GM23338 (cell line): ENCODE data around the gene C20orf173.
"Not testable (repeated sequence)": the region's sequence is repeated elsewhere in the genome, so short reads cannot be mapped to it uniquely, and the experiment has no call there.

ENCODE experiments used
- REST ChIP-seq: IDR thresholded peaks from one replicate; pipeline ENCODE4 v1.6.1; 2018; ENCODE audit warnings: antibody characterized with exemption; ENCODE audit not compliant: unreplicated experiment
- TF ChIP-seq, protein P1 (sequence below), 2 experiments: fragments of 200-600 bp in 1 of 2; sonication (generic) in 1 of 2; conservative IDR thresholded peaks; 2 replicates each; pipeline versions ENCODE4 v1.5.1 to v1.6.1; 2016 to 2017; ENCODE audit warnings: antibody characterized with exemption in 2 of 2, low read depth in 2 of 2, mild to moderate bottlenecking in 2 of 2, moderate library complexity in 1 of 2

DNA sequence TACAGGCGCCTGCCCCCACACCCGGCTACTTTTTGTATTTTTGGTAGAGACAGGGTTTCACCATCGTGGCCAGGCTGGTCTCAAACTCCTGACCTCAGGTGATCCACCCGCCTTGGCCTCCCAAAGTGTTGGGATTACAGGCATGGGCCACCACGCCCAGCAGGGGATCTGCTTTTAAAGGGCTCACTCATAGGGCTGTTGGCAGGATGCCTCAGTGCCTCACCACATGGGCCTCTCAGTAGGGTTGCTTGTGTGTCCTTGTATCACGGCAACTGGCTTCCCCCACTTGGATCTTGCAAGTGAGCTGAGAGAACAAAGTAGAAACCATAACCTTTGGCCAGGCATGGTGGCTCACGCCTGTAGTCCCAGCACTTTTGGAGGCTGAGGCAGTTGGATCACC, 15.5 kb upstream of the C20orf173 start:
- TF ChIP-seq, protein P1, sequence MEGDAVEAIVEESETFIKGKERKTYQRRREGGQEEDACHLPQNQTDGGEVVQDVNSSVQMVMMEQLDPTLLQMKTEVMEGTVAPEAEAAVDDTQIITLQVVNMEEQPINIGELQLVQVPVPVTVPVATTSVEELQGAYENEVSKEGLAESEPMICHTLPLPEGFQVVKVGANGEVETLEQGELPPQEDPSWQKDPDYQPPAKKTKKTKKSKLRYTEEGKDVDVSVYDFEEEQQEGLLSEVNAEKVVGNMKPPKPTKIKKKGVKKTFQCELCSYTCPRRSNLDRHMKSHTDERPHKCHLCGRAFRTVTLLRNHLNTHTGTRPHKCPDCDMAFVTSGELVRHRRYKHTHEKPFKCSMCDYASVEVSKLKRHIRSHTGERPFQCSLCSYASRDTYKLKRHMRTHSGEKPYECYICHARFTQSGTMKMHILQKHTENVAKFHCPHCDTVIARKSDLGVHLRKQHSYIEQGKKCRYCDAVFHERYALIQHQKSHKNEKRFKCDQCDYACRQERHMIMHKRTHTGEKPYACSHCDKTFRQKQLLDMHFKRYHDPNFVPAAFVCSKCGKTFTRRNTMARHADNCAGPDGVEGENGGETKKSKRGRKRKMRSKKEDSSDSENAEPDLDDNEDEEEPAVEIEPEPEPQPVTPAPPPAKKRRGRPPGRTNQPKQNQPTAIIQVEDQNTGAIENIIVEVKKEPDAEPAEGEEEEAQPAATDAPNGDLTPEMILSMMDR (conservative IDR thresholded peaks at IDR 0.05; ENCODE audit: low read depth in 2 of 2): not testable (repeated sequence)
- TF ChIP-seq REST: not testable (repeated sequence)
